Thyroid gland (tissue), 4 donors: Measurements from ENCODE around the gene MGMT.

ENCODE experiments used
- POLR2A ChIP-seq, 2 donors: fragments of 450-650 bp; IDR thresholded peaks; one replicate each; pipeline ENCODE4 v1.6.1; 2017; ENCODE audit warnings: antibody characterized with exemption in 2 of 2, mild to moderate bottlenecking in 2 of 2, moderate library complexity in 1 of 2
- TF ChIP-seq, protein P1 (sequence below), 6 experiments: fragments of 200-600 bp in 3 of 6; fragments of 450-650 bp in 3 of 6; sonication (generic) in 3 of 6; IDR thresholded peaks; one replicate each; pipeline ENCODE4 v1.5.1; 2016 to 2019; ENCODE audit warnings: antibody characterized with exemption in 6 of 6, mild to moderate bottlenecking in 2 of 6, inconsistent platforms in 1 of 6, moderate library complexity in 1 of 6

DNA sequence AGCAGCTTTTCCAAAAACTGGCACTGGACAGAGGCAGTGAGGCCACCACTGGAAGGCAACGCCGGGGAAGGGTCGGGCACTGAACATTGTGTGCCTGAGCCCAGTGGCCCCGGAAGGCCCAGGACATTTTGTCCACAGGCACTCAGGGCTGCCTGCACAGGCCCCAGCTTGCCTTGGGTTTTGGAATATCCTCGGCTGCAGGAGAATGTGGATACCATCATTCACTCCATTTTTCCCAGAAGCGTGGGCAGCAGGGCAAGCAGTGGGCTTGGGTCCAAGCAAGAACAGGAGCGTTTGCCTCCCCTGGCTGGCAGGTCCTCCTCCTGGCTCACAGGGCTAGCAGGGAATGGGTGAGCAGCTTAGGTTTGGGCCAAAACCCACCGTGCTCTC, 349.6 kb downstream of the MGMT start:
- TF ChIP-seq, protein P1, sequence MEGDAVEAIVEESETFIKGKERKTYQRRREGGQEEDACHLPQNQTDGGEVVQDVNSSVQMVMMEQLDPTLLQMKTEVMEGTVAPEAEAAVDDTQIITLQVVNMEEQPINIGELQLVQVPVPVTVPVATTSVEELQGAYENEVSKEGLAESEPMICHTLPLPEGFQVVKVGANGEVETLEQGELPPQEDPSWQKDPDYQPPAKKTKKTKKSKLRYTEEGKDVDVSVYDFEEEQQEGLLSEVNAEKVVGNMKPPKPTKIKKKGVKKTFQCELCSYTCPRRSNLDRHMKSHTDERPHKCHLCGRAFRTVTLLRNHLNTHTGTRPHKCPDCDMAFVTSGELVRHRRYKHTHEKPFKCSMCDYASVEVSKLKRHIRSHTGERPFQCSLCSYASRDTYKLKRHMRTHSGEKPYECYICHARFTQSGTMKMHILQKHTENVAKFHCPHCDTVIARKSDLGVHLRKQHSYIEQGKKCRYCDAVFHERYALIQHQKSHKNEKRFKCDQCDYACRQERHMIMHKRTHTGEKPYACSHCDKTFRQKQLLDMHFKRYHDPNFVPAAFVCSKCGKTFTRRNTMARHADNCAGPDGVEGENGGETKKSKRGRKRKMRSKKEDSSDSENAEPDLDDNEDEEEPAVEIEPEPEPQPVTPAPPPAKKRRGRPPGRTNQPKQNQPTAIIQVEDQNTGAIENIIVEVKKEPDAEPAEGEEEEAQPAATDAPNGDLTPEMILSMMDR (IDR thresholded peaks at IDR 0.05) = no peak
- TF ChIP-seq POLR2A (IDR thresholded peaks at IDR 0.05) = no peak
